ENCODE measurements around the gene DDX39B.
"Not testable (repeated sequence)": the region's sequence is repeated elsewhere in the genome, so short reads cannot be mapped to it uniquely, and the experiment has no call there.

DDX39B gene

GRCh38 chr6:31532644-31533454, 9.0 kb downstream of the DDX39B start:
- no peak overlapping the region for H3K4me3 ChIP-seq (ENCODE audit: low read length)
- DNase-seq (ENCODE audit: low read depth, low spot score): no peak

GRCh38 chr6:31531771-31532643, 9.8 kb downstream of the DDX39B start:
- H3K4me3 ChIP-seq (ENCODE audit: low read length): no peak overlapping the region
- no peak for DNase-seq (ENCODE audit: low read depth, low spot score)

GRCh38 chr6:31531162-31531561, 10.6 kb downstream of the DDX39B start:
- no peak for DNase-seq (ENCODE audit: low read depth, low spot score)
- no peak overlapping the region for H3K4me3 ChIP-seq (ENCODE audit: low read length)

- no peak for DNase-seq (ENCODE audit: low read depth, low spot score)
- H3K4me3 ChIP-seq (ENCODE audit: low read length): no peak overlapping the region
Measured at GRCh38 chr6:31530659-31531058, 11.1 kb downstream of the DDX39B start.

GRCh38 chr6:31529329-31530150, 12.3 kb downstream of the DDX39B start:
- no peak overlapping the region for H3K4me3 ChIP-seq (ENCODE audit: low read length)
- DNase-seq (ENCODE audit: low read depth, low spot score): no peak

- H3K4me3 ChIP-seq (ENCODE audit: low read length): no peak within 1 kb of the TSS
- DNase-seq (ENCODE audit: low read depth, low spot score): no peak
Measured at GRCh38 chr6:31528821-31529328, 12.9 kb downstream of the DDX39B start, which contains the start of gene MCCD1. TSS of gene MCCD1 (plus strand) at chr6:31528962. CDS start at chr6:31529015, 53 bp downstream.

- DNase-seq (ENCODE audit: low read depth, low spot score): no peak
- no peak overlapping the region for H3K4me3 ChIP-seq (ENCODE audit: low read length)
Measured at GRCh38 chr6:31528307-31528777, 13.5 kb downstream of the DDX39B start.

GRCh38 chr6:31525932-31526591, 15.7 kb downstream of the DDX39B start:
- DNase-seq (ENCODE audit: low read depth, low spot score): no peak
- no peak overlapping the region for H3K4me3 ChIP-seq (ENCODE audit: low read length)

- no peak for DNase-seq (ENCODE audit: low read depth, low spot score)
- H3K4me3 ChIP-seq (ENCODE audit: low read length): no peak overlapping the region
Measured at GRCh38 chr6:31525553-31525931, 16.3 kb downstream of the DDX39B start.

- DNase-seq (ENCODE audit: low read depth, low spot score): no peak
- H3K4me3 ChIP-seq (ENCODE audit: low read length): no peak overlapping the region
Measured at GRCh38 chr6:31521835-31522234, 20.0 kb downstream of the DDX39B start.

GRCh38 chr6:31513456-31514165, 28.2 kb downstream of the DDX39B start:
- H3K4me3 ChIP-seq (ENCODE audit: low read length): no peak overlapping the region
- no peak for DNase-seq (ENCODE audit: low read depth, low spot score)

- no peak for DNase-seq (ENCODE audit: low read depth, low spot score)
- no peak overlapping the region for H3K4me3 ChIP-seq (ENCODE audit: low read length)
Measured at GRCh38 chr6:31510007-31510406, 31.8 kb downstream of the DDX39B start.

- not testable (repeated sequence) for DNase-seq (ENCODE audit: low read depth, low spot score); H3K4me3 ChIP-seq (ENCODE audit: low read length)
Measured at GRCh38 chr6:31509036-31509435, 32.8 kb downstream of the DDX39B start.

- no peak for DNase-seq (ENCODE audit: low read depth, low spot score)
Measured at GRCh38 chr6:31502586-31502985, 39.2 kb downstream of the DDX39B start.

GRCh38 chr6:31499648-31500047, 42.2 kb downstream of the DDX39B start:
- not testable (repeated sequence) for H3K4me3 ChIP-seq (ENCODE audit: low read length); DNase-seq (ENCODE audit: low read depth, low spot score)

More at GRCh38 chr6:31502586-31502985, 39.2 kb downstream of the DDX39B start:
- H3K4me3 ChIP-seq (ENCODE audit: low read length): no peak overlapping the region

GRCh38 chr6:31498748-31499147, 43.1 kb downstream of the DDX39B start:
- DNase-seq (ENCODE audit: low read depth, low spot score): no peak
- H3K4me3 ChIP-seq (ENCODE audit: low read length): no peak overlapping the region

GRCh38 chr6:31497531-31498476, 44.0 kb downstream of the DDX39B start, which contains the start of gene MICB:
TSS of gene MICB (plus strand) at chr6:31498145. CDS start at chr6:31498194, 49 bp downstream.
- peak; percentile 91 for DNase-seq (ENCODE audit: low read depth, low spot score)
- peak within 1 kb of the TSS; percentile 72 for H3K4me3 ChIP-seq (ENCODE audit: low read length)

Data from Jurkat, Clone E6-1 (cell line).